Esophagus muscularis mucosa (tissue), 4 donors: ENCODE data around the gene PRM3.

Experiments used
- CTCF ChIP-seq, 3 experiments: fragments of 200-600 bp in 2 of 3; fragments of 450-650 bp in 1 of 3; sonication (generic) in 2 of 3; IDR thresholded peaks; one replicate each; pipeline ENCODE4 v1.5.1; 2017 to 2019; ENCODE audit warnings: antibody characterized with exemption in 3 of 3, mild to moderate bottlenecking in 2 of 3, moderate library complexity in 1 of 3
- EP300 ChIP-seq: sonication (generic); formaldehyde crosslinking; IDR thresholded peaks from one replicate; pipeline ENCODE4 v1.6.1; 2017; ENCODE audit warnings: antibody characterized with exemption
- POLR2A ChIP-seq: fragments of 450-650 bp; IDR thresholded peaks from one replicate; pipeline ENCODE4 v1.6.1; 2017; ENCODE audit warnings: antibody characterized with exemption, moderate library complexity, mild to moderate bottlenecking, low read depth
- POLR2AphosphoS5 ChIP-seq, 2 donors: sonication (generic); formaldehyde crosslinking; IDR thresholded peaks; one replicate each; pipeline ENCODE4 v1.6.1; 2017; ENCODE audit warnings: antibody characterized with exemption in 2 of 2

GRCh38 chr16:11229906-11230305, 43.5 kb downstream of the PRM3 start:
- no peak for TF ChIP-seq POLR2A
- no peak for TF ChIP-seq CTCF (IDR thresholded peaks at IDR 0.05)
- no peak for TF ChIP-seq POLR2AphosphoS5 (IDR thresholded peaks at IDR 0.05)
- no peak for TF ChIP-seq EP300
